ENCODE measurements around the gene TNS4. TPM values are rescaled to one million over a fixed set of nuclear protein-coding genes. Genes with fewer than 3 reads are reported as not detected.

Gene TNS4
- total and polyA plus RNA-seq, 2 of the 4 experiments (the other 2 are of a cell fraction) = not detected

DNA sequence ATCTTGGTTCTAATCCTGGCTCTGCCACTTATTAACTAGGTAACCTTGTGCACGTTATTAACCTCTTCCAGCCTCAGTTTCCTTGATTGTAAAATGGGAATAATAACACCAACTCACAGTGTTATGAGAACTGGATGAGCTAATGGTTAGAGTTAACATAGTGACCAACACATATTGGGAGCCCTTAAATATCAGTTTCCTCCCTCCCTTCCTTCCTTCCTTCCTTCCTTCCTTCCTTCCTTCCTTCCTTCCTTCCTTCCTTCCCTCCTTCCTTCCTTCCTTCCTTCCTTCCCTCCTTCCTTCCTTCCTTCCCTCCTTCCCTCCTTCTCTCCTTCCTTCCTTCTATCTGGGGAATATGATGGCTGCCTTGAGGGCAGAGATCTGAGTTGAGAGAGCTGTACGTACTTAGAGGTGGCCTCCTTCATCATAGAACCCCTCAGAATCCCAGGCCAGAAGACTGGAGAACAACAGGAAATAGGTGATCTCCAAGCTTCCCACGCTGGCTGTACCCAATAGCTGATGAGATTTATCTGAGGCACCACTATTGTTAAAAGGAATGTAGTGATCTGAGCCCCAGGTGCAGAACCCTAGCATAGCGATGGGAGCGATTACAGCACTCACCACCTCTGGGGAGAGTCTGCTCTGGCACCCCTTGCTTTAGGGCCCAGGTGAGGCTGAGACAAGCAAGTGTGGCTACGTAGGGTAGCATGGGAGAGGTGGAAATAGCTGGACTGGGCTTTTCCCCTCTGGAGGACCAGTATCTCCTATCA lies 37.7 kb upstream of the TNS4 start:
- Histone ChIP-seq H3K27ac (ENCODE audit: insufficient read depth, low read length) (peak overlapping the region; percentile 30; the same call in 1 of the 2 replicates), H3K56ac (ENCODE audit: extremely low read depth, insufficient read depth, low read length) (no peak overlapping the region), H3K4me1 (ENCODE audit: control insufficient read depth, insufficient read depth, low read length) (peaks cover 48% of the 10 kb centered on the region), H2BK20ac (ENCODE audit: low read depth, low read length) (peak overlapping the region; percentile 100), H3K18ac (ENCODE audit: low read depth, low read length) (peak overlapping the region; percentile 93), H3K9me1 (ENCODE audit: insufficient read depth, low read length) (peaks cover 64% of the 10 kb centered on the region), H2AK5ac (ENCODE audit: low read depth, low read length) (peak overlapping the region; percentile 99), H3K23ac (ENCODE audit: low read depth, low read length) (peak overlapping the region; percentile 72; the same call in 1 of the 2 replicates), H3K9me3 (ENCODE audit: control insufficient read depth, insufficient read depth, low read length) (no peaks in the 10 kb centered on the region), H3K27me3 (ENCODE audit: control insufficient read depth, insufficient read depth, low read length) (no peaks in the 10 kb centered on the region), H2AK9ac (replicated peaks; ENCODE audit: low read depth, low read length, poor library complexity) (peak overlapping the region; percentile 98), H3K14ac (replicated peaks; ENCODE audit: low read depth, low read length) (peak overlapping the region; percentile 96), H4K91ac (ENCODE audit: insufficient read depth, low read depth, low read length) (peak overlapping the region; percentile 100), H4K20me1 (ENCODE audit: insufficient read depth, low read length) (no peaks in the 10 kb centered on the region), H3K9ac (ENCODE audit: low read depth, low read length) (no peak overlapping the region; the same call in 1 of the 2 replicates), H3K4me2 (ENCODE audit: low read depth, low read length) (no peak overlapping the region), H2AFZ (replicated peaks; ENCODE audit: low read length, poor library complexity) (peak overlapping the region; percentile 83), H3K4me3 (ENCODE audit: insufficient read depth, low read depth, low read length) (no peak overlapping the region), H2BK15ac (ENCODE audit: low read depth, low read length) (peak overlapping the region; percentile 98; the same call in 2 of the 3 replicates), H4K8ac (ENCODE audit: low read depth in 2 of 2, low read length in 2 of 2) (peak overlapping the region; percentile 97 to 98), H4K5ac (ENCODE audit: low read depth, low read length) (peak overlapping the region; percentile 91), H3K79me1 (ENCODE audit: low read depth in 1 of 2, low read length in 2 of 2) (peaks cover 0 to 23% of the 10 kb centered on the region in 2 experiments; a peak in 3 of 4 replicates), H2BK5ac (ENCODE audit: low read depth, low read length, poor library complexity, severe bottlenecking) (peak overlapping the region; percentile 83), H3K4ac (ENCODE audit: low read depth, low read length) (peak overlapping the region; percentile 100), H2BK120ac (ENCODE audit: low read depth, low read length) (peak overlapping the region; percentile 100), H3K36me3 (ENCODE audit: control insufficient read depth, insufficient read depth, low read length) (no peaks in the 10 kb centered on the region)
- TF ChIP-seq CEBPB (IDR thresholded peaks at IDR 0.05; ENCODE audit: low read depth, low read length) (no peak), CHD1 (IDR thresholded peaks at IDR 0.05; ENCODE audit: low read depth, low read length) (no peak), MXI1 (IDR thresholded peaks at IDR 0.05; ENCODE audit: borderline replicate concordance, low read depth, low read length) (no peak), MAFK (IDR thresholded peaks at IDR 0.05; ENCODE audit: low read depth, low read length) (no peak)
- intact Hi-C loops (cut with micrococcal nuclease) = no loop called here
- in situ Hi-C loops (cut with MboI; ENCODE audit: low sequenced_read_pairs) = loop anchor here (5.0 kb wide), 1 partner anchor 237 kb away; no protein-coding TSS in a partner anchor
- no TSS peak for BruUV-seq (replicated peaks)
- dilution Hi-C loops (cut with HindIII; ENCODE audit: low sequenced_read_pairs, unreplicated experiment) = no loop called here
- DNase-seq (no peak), ATAC-seq (ENCODE audit: low read depth) (no peak)
- POLR2A ChIA-PET (ENCODE audit: unreplicated experiment) = interaction anchor here (0.6 to 1.6 kb wide), 2 partner anchors 10 to 93 kb away, joined by 3 to 11 read pairs; no protein-coding TSS in a partner anchor
- WGBS, 2 experiments (ENCODE audit: extremely low coverage in 2 of 2, insufficient read length in 1 of 2) = no CpG with 5 or more reads among the region's 6 CpGs
- CTCF ChIA-PET = interaction anchor here (0.6 to 2.5 kb wide), 3 partner anchors 21 to 177 kb away, joined by 3 to 10 read pairs (median 8); no protein-coding TSS in a partner anchor
